PC-3 (cell line): ENCODE measurements around the gene SRSF12.

ENCODE experiments used
- CTCF ChIP-seq: fragments of 300-600 bp; sonication (generic); conservative IDR thresholded peaks from 2 replicates; pipeline ENCODE4 v1.5.1; 2017; ENCODE audit warnings: antibody characterized with exemption, low read depth, mild to moderate bottlenecking, low read length
- EZH2phosphoT487 ChIP-seq: fragments of 300-600 bp; sonication (generic); IDR thresholded peaks from 2 replicates; pipeline ENCODE4 v1.6.1; 2018; ENCODE audit warnings: mild to moderate bottlenecking, antibody characterized with exemption, low read length, borderline replicate concordance

- no peak for TF ChIP-seq CTCF
- no peak for TF ChIP-seq EZH2phosphoT487
Observed at GRCh38 chr6:89081423-89082322, 36.2 kb downstream of the SRSF12 start.
